ENCODE results near the gene TNFRSF9. TPM values are rescaled to one million over a fixed set of nuclear protein-coding genes. Genes with fewer than 3 reads are reported as not detected.

Gene TNFRSF9
- total RNA-seq, 4 donors from 2014 or later, result 0.21 to 0.60 TPM; not detected in 2

- Histone ChIP-seq H3K4me3 (no peak overlapping the region), H3K27me3 (peaks cover 0 to 14% of the 10 kb centered on the region in 2 donors), H3K9me3 (no peaks in the 10 kb centered on the region), H3K4me1 (no peaks in the 10 kb centered on the region), H3K36me3 (no peaks in the 10 kb centered on the region), H3K27ac (no peak overlapping the region)
- TF ChIP-seq CTCF (IDR thresholded peaks at IDR 0.05) (no peak), EP300 (IDR thresholded peaks at IDR 0.05) (no peak), POLR2A (IDR thresholded peaks at IDR 0.05) (no peak)
- no peak for DNase-seq (ENCODE audit: low spot score in 2 of 2)
- WGBS, 2 donors, result 69 to 74% methylated on average over 18 of the region's 18 CpGs
Measured at GRCh38 chr1:7912743-7913557, 27.7 kb downstream of the TNFRSF9 start.

GRCh38 chr1:7912145-7912544, 28.5 kb downstream of the TNFRSF9 start:
- no peak overlapping the region for H3K27ac ChIP-seq
- H3K27me3 ChIP-seq, result peaks cover 0 to 14% of the 10 kb centered on the region in 2 donors
- H3K4me3 ChIP-seq, result no peak overlapping the region
- H3K4me1 ChIP-seq, result no peaks in the 10 kb centered on the region
- TF ChIP-seq EP300 (IDR thresholded peaks at IDR 0.05), result no peak
- no peak for TF ChIP-seq POLR2A (IDR thresholded peaks at IDR 0.05)
- no peak for TF ChIP-seq CTCF (IDR thresholded peaks at IDR 0.05)
- no peaks in the 10 kb centered on the region for H3K9me3 ChIP-seq
- 91 to 96% methylated on average over 3 of the region's 3 CpGs for WGBS, 2 donors
- DNase-seq (ENCODE audit: low spot score in 2 of 2), result no peak
- no peaks in the 10 kb centered on the region for H3K36me3 ChIP-seq

GRCh38 chr1:7905262-7905661, 35.4 kb downstream of the TNFRSF9 start:
- Histone ChIP-seq H3K9me3 (no peaks in the 10 kb centered on the region), H3K27me3 (no peaks in the 10 kb centered on the region), H3K4me1 (peaks cover 0 to 7% (median 0%) of the 10 kb centered on the region in 4 donors), H3K27ac (no peak overlapping the region), H3K4me3 (no peak overlapping the region), H3K36me3 (no peaks in the 10 kb centered on the region)
- no peak for DNase-seq (ENCODE audit: low spot score in 2 of 2)
- WGBS, 2 donors, result 75 to 80% methylated on average over 12 of the region's 12 CpGs
- TF ChIP-seq EP300 (IDR thresholded peaks at IDR 0.05) (no peak), POLR2A (IDR thresholded peaks at IDR 0.05) (no peak), CTCF (IDR thresholded peaks at IDR 0.05) (no peak)

- peak overlapping the region in 1 of 4 donors; percentile 47 for H3K27ac ChIP-seq
- peak overlapping the region in 1 of 4 donors; percentile 38 for H3K4me3 ChIP-seq
- no peaks in the 10 kb centered on the region for H3K9me3 ChIP-seq
- H3K27me3 ChIP-seq, result no peaks in the 10 kb centered on the region
- DNase-seq (ENCODE audit: low spot score in 2 of 2), result peak; percentile 26 to 82
- peaks cover 0 to 7% (median 0%) of the 10 kb centered on the region in 4 donors for H3K4me1 ChIP-seq
- H3K36me3 ChIP-seq, result no peaks in the 10 kb centered on the region
- TF ChIP-seq POLR2A (IDR thresholded peaks at IDR 0.05) (no peak), EP300 (IDR thresholded peaks at IDR 0.05) (peak in 1 of 2 donors; percentile 29), CTCF (IDR thresholded peaks at IDR 0.05) (peak; percentile 60 to 78 (median 71))
- 17 to 21% methylated on average over 21 of the region's 21 CpGs for WGBS, 2 donors
Measured at GRCh38 chr1:7902478-7903085, 38.1 kb downstream of the TNFRSF9 start.

GRCh38 chr1:7899741-7900140, 40.9 kb downstream of the TNFRSF9 start:
- no peak for TF ChIP-seq EP300 (IDR thresholded peaks at IDR 0.05)
- no peak for TF ChIP-seq POLR2A (IDR thresholded peaks at IDR 0.05)
- no peak for TF ChIP-seq CTCF (IDR thresholded peaks at IDR 0.05)

More at GRCh38 chr1:7899741-7900140, 40.9 kb downstream of the TNFRSF9 start:
- H3K9me3 ChIP-seq, result no peaks in the 10 kb centered on the region
- H3K4me1 ChIP-seq, result peaks cover 0 to 7% (median 0%) of the 10 kb centered on the region in 4 donors
- WGBS, 2 donors, result 66 to 73% methylated on average over 4 of the region's 4 CpGs
- H3K27me3 ChIP-seq, result no peaks in the 10 kb centered on the region
- H3K4me3 ChIP-seq, result no peak overlapping the region
- no peak overlapping the region for H3K27ac ChIP-seq
- no peak for DNase-seq (ENCODE audit: low spot score in 2 of 2)
- no peaks in the 10 kb centered on the region for H3K36me3 ChIP-seq

Data from tibial nerve (tissue), 4 donors.